ENCODE measurements around the gene SLC25A53. TPM values are rescaled to one million over a fixed set of nuclear protein-coding genes. Genes with fewer than 3 reads are reported as not detected.

SLC25A53 gene
- total RNA-seq, 4 donors from 2014 or later, result 13.3 to 25.7 (median 21.6) TPM

GRCh38 chrX:104105330-104106262, 51.2 kb downstream of the SLC25A53 start:
- no peak overlapping the region for H3K27ac ChIP-seq
- intact Hi-C loops (cut with DNase I), result no loop called here
- no peaks in the 10 kb centered on the region for H3K27me3 ChIP-seq
- 60 to 68% methylated on average over 10 of the region's 11 CpGs for WGBS, 2 donors
- no peaks in the 10 kb centered on the region for H3K36me3 ChIP-seq
- H3K9me3 ChIP-seq, result no peaks in the 10 kb centered on the region
- no peak overlapping the region for H3K4me3 ChIP-seq (replicated peaks in 1 of 3)
- peak; percentile 8 to 22 for DNase-seq
- no peaks in the 10 kb centered on the region for H3K4me1 ChIP-seq
- no peak for TF ChIP-seq POLR2A (IDR thresholded peaks at IDR 0.05)
- TF ChIP-seq, protein P1, sequence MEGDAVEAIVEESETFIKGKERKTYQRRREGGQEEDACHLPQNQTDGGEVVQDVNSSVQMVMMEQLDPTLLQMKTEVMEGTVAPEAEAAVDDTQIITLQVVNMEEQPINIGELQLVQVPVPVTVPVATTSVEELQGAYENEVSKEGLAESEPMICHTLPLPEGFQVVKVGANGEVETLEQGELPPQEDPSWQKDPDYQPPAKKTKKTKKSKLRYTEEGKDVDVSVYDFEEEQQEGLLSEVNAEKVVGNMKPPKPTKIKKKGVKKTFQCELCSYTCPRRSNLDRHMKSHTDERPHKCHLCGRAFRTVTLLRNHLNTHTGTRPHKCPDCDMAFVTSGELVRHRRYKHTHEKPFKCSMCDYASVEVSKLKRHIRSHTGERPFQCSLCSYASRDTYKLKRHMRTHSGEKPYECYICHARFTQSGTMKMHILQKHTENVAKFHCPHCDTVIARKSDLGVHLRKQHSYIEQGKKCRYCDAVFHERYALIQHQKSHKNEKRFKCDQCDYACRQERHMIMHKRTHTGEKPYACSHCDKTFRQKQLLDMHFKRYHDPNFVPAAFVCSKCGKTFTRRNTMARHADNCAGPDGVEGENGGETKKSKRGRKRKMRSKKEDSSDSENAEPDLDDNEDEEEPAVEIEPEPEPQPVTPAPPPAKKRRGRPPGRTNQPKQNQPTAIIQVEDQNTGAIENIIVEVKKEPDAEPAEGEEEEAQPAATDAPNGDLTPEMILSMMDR (IDR thresholded peaks at IDR 0.05), result no peak

GRCh38 chrX:104104676-104105075, 52.1 kb downstream of the SLC25A53 start:
- Histone ChIP-seq H3K36me3 (no peaks in the 10 kb centered on the region), H3K4me3 (replicated peaks in 1 of 3) (no peak overlapping the region), H3K27me3 (no peaks in the 10 kb centered on the region), H3K27ac (no peak overlapping the region), H3K9me3 (no peaks in the 10 kb centered on the region), H3K4me1 (no peaks in the 10 kb centered on the region)
- intact Hi-C loops (cut with DNase I), result no loop called here
- DNase-seq, result no peak
- no peak for TF ChIP-seq POLR2A (IDR thresholded peaks at IDR 0.05)
- TF ChIP-seq, protein P1 (IDR thresholded peaks at IDR 0.05), result no peak
- WGBS, 2 donors, result 89 to 91% methylated on average over 3 to 4 of the region's 10 CpGs

DNA sequence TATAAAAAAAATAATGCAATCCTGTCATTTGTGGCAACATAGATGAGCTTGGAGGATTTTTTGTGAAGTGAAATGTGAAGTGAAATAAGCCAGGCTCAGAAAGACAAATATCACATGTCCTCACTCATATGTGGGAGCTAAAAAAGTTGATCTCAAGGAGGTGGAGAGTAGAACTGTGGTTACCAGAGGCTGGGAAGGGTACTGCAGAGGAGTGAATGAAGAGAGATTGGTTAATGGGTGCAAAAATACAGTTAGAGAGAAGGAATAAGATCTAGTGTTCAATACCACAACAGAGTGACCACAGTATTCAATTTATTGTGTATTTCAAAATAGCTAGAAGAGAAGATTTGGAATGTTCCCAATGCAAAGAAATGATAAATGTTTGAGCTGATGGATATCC, 57.9 kb downstream of the SLC25A53 start:
- H3K9me3 ChIP-seq, result no peaks in the 10 kb centered on the region
- H3K27me3 ChIP-seq, result no peaks in the 10 kb centered on the region
- H3K27ac ChIP-seq, result no peak overlapping the region
- no peak for DNase-seq
- no peaks in the 10 kb centered on the region for H3K4me1 ChIP-seq
- H3K36me3 ChIP-seq, result no peaks in the 10 kb centered on the region
- TF ChIP-seq, protein P1 (IDR thresholded peaks at IDR 0.05), result no peak
- TF ChIP-seq POLR2A (IDR thresholded peaks at IDR 0.05), result no peak
- intact Hi-C loops (cut with DNase I), result no loop called here
- H3K4me3 ChIP-seq (replicated peaks in 1 of 3), result no peak overlapping the region

DNA sequence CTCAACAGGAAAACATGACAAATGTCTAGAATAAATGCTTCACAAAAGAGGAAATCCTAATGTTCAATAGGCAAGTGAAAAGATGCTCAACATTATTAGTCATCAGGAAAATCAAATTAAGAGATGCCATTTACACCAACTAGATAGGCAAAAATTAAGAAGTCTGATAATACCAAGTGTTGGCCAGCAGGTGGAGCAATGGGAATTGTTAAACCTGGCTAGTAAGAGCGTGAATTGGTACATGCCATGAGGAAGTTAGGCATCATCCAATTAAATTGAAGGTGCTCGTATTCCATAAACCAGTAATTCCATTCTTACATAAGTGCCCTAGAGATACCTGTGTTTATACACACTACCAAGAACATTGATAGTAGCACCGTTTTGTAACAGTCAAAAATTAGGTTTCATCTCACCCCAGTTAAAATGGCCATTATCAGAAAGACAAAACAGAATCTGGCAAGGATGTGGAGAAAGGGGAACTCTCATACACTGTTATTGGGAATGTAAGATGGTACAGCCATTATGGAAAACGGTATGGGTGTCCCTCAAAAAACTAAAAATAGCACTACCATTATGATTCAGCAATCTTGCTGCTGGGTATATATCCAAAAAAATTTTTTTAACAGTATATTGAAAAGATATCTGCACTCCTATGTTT, 58.5 kb downstream of the SLC25A53 start:
- no peaks in the 10 kb centered on the region for H3K36me3 ChIP-seq
- no peak overlapping the region for H3K4me3 ChIP-seq (replicated peaks in 1 of 3)
- no peaks in the 10 kb centered on the region for H3K9me3 ChIP-seq
- DNase-seq, result peak; percentile 19 to 43
- no peaks in the 10 kb centered on the region for H3K4me1 ChIP-seq
- no peaks in the 10 kb centered on the region for H3K27me3 ChIP-seq
- no peak overlapping the region for H3K27ac ChIP-seq
- WGBS, 2 donors, result 0 to 2% methylated on average over 4 of the region's 4 CpGs
- intact Hi-C loops (cut with DNase I), result no loop called here
- TF ChIP-seq POLR2A (IDR thresholded peaks at IDR 0.05), result no peak
- TF ChIP-seq, protein P1 (IDR thresholded peaks at IDR 0.05), result peak in 5 of 6 experiments; percentile 17 to 67 (median 56)

DNA sequence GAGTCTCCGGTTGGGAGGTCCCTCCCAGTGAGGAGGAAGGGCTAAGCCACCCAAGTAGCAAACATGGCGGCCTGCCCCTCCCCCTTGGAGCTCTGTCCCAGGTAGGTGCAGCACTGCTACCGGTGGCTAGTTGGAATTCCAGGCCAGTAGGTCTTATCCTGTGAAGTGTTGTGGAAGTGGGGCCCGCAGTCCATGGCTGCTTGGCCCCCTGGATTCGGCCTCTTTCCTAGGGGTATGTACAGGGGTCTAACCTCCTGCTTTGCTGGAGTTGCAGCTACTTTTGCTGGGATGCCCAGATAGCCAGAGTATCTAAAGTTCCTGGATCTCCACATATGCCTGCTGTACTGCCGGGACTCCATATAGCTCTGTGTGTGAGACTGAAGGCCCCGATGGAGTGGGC, 70.9 kb downstream of the SLC25A53 start:
- Histone ChIP-seq H3K36me3 (no peaks in the 10 kb centered on the region), H3K27ac (no peak overlapping the region), H3K4me3 (replicated peaks in 1 of 3) (no peak overlapping the region), H3K4me1 (no peaks in the 10 kb centered on the region), H3K9me3 (no peaks in the 10 kb centered on the region), H3K27me3 (no peaks in the 10 kb centered on the region)
- no peak for DNase-seq
- intact Hi-C loops (cut with DNase I), result no loop called here
- TF ChIP-seq, protein P1 (IDR thresholded peaks at IDR 0.05), result no peak
- no peak for TF ChIP-seq POLR2A (IDR thresholded peaks at IDR 0.05)
- 89 to 100% methylated on average over 2 to 3 of the region's 7 CpGs for WGBS, 2 donors

All from thyroid gland (tissue), 4 donors.